ENCODE data around the gene ALDH16A1. TPM values are rescaled to one million over a fixed set of nuclear protein-coding genes. Genes with fewer than 3 reads are reported as not detected.

ALDH16A1 gene
- total and polyA plus RNA-seq, 10 of the 15 experiments (the other 5 are each of a cell fraction or from before 2014, with no cell fraction given), result 1.7 to 49.3 (median 18.1) TPM

GRCh38 chr19:49443366-49444099 lies 9.5 kb upstream of the ALDH16A1 start (continued):
- TF ChIP-seq, protein P1, sequence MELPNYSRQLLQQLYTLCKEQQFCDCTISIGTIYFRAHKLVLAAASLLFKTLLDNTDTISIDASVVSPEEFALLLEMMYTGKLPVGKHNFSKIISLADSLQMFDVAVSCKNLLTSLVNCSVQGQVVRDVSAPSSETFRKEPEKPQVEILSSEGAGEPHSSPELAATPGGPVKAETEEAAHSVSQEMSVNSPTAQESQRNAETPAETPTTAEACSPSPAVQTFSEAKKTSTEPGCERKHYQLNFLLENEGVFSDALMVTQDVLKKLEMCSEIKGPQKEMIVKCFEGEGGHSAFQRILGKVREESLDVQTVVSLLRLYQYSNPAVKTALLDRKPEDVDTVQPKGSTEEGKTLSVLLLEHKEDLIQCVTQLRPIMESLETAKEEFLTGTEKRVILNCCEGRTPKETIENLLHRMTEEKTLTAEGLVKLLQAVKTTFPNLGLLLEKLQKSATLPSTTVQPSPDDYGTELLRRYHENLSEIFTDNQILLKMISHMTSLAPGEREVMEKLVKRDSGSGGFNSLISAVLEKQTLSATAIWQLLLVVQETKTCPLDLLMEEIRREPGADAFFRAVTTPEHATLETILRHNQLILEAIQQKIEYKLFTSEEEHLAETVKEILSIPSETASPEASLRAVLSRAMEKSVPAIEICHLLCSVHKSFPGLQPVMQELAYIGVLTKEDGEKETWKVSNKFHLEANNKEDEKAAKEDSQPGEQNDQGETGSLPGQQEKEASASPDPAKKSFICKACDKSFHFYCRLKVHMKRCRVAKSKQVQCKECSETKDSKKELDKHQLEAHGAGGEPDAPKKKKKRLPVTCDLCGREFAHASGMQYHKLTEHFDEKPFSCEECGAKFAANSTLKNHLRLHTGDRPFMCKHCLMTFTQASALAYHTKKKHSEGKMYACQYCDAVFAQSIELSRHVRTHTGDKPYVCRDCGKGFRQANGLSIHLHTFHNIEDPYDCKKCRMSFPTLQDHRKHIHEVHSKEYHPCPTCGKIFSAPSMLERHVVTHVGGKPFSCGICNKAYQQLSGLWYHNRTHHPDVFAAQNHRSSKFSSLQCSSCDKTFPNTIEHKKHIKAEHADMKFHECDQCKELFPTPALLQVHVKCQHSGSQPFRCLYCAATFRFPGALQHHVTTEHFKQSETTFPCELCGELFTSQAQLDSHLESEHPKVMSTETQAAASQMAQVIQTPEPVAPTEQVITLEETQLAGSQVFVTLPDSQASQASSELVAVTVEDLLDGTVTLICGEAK (IDR thresholded peaks at IDR 0.05; ENCODE audit: borderline replicate concordance), result peak; percentile 46; the same call in 1 of the 2 replicates
- TF ChIP-seq ZNF217 (IDR thresholded peaks at IDR 0.05) (0 out of 2 replicates have a peak, but pooled peaks have one; percentile 31), TCF3 (IDR thresholded peaks at IDR 0.05; ENCODE audit: borderline replicate concordance, insufficient read depth, low read depth, low read length) (peak; percentile 99), LARP7 (IDR thresholded peaks at IDR 0.05) (peak; percentile 96), YY1 (IDR thresholded peaks at IDR 0.05; ENCODE audit: low read depth, low read length) (peak; percentile 65), ZZZ3 (IDR thresholded peaks at IDR 0.05; ENCODE audit: control insufficient read depth, insufficient read length, low read depth) (no peak), CHD2 (IDR thresholded peaks at IDR 0.05; ENCODE audit: borderline replicate concordance, low read depth, low read length) (peak; percentile 76; the same call in 1 of the 2 replicates), CREM (IDR thresholded peaks at IDR 0.05; ENCODE audit: low read depth) (peak; percentile 93), NR2C1 (IDR thresholded peaks at IDR 0.05) (peak; percentile 51; the same call in 1 of the 2 replicates), POU2F2 (IDR thresholded peaks at IDR 0.05; ENCODE audit: borderline replicate concordance, low read depth, low read length) (no peak; the same call in 1 of the 3 replicates), SPI1 (IDR thresholded peaks at IDR 0.05; ENCODE audit: borderline replicate concordance, insufficient read depth, low read depth, low read length) (peak; percentile 34; the same call in 1 of the 2 replicates), IRF4 (IDR thresholded peaks at IDR 0.05; ENCODE audit: low read depth, low read length) (peak; percentile 69; the same call in 1 of the 2 replicates), IKZF1 (conservative IDR thresholded peaks at IDR 0.05) (peak; percentile 99), POLR2A (IDR thresholded peaks at IDR 0.05; ENCODE audit: low read depth, low read length) (no peak), SMAD5 (IDR thresholded peaks at IDR 0.05; ENCODE audit: low read depth) (no peak), ETV6 (conservative IDR thresholded peaks at IDR 0.05 in 1 of 2, IDR thresholded peaks at IDR 0.05 in 1 of 2; ENCODE audit: borderline replicate concordance in 1 of 2, low read depth in 1 of 2) (0 out of 4 replicates have a peak, but pooled peaks of 1 of the 2 experiments have one; percentile 35), ZBTB4 (CRISPR knock-in tag; IDR thresholded peaks at IDR 0.05) (no peak), NBN (IDR thresholded peaks at IDR 0.05) (peak; percentile 85)
- TF ChIP-seq, protein P2, sequence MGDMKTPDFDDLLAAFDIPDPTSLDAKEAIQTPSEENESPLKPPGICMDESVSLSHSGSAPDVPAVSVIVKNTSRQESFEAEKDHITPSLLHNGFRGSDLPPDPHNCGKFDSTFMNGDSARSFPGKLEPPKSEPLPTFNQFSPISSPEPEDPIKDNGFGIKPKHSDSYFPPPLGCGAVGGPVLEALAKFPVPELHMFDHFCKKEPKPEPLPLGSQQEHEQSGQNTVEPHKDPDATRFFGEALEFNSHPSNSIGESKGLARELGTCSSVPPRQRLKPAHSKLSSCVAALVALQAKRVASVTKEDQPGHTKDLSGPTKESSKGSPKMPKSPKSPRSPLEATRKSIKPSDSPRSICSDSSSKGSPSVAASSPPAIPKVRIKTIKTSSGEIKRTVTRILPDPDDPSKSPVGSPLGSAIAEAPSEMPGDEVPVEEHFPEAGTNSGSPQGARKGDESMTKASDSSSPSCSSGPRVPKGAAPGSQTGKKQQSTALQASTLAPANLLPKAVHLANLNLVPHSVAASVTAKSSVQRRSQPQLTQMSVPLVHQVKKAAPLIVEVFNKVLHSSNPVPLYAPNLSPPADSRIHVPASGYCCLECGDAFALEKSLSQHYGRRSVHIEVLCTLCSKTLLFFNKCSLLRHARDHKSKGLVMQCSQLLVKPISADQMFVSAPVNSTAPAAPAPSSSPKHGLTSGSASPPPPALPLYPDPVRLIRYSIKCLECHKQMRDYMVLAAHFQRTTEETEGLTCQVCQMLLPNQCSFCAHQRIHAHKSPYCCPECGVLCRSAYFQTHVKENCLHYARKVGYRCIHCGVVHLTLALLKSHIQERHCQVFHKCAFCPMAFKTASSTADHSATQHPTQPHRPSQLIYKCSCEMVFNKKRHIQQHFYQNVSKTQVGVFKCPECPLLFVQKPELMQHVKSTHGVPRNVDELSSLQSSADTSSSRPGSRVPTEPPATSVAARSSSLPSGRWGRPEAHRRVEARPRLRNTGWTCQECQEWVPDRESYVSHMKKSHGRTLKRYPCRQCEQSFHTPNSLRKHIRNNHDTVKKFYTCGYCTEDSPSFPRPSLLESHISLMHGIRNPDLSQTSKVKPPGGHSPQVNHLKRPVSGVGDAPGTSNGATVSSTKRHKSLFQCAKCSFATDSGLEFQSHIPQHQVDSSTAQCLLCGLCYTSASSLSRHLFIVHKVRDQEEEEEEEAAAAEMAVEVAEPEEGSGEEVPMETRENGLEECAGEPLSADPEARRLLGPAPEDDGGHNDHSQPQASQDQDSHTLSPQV (IDR thresholded peaks at IDR 0.05), result no peak

All from GM12878 (cell line).